AG04449 (cell line): ENCODE results near the gene IL17REL.
A peak's percentile ranks its signal among the peaks of the same experiment; 100 is the strongest.

Source experiments
- CTCF ChIA-PET: fragments of 350-600 bp; formaldehyde crosslinking; extraction: SDS; loops from one replicate; lab custom pipeline; 2021; ENCODE audit warnings: antibody characterized with exemption; lab: Yijun Ruan, JAX
- POLR2A ChIA-PET: fragments of 400-600, 350-600 bp; formaldehyde crosslinking; extraction: SDS; loops from one replicate; lab custom pipeline; 2020; ENCODE audit warnings: antibody characterized with exemption, inconsistent platforms; lab: Yijun Ruan, JAX
- DNase-seq: peaks from one replicate; pipeline ENCODE4 v3.0.0-alpha.2; 2010; ENCODE audit warnings: low read depth, low spot score
- H3K4me3 ChIP-seq: 2 replicates; pipeline ENCODE4 v1.5.1; 2011; ENCODE audit warnings: low read depth, mild to moderate bottlenecking, control low read depth, low read length
- CTCF ChIP-seq: IDR thresholded peaks from one replicate; pipeline ENCODE4 v1.5.1; 2011; ENCODE audit warnings: mild to moderate bottlenecking, moderate library complexity, low read length, control low read depth, inconsistent platforms; ENCODE audit not compliant: insufficient read depth; ENCODE audit errors: missing control alignments

IL17REL gene

GRCh38 chr22:49963647-49964026 is 48.9 kb downstream of the IL17REL start:
- no peak overlapping the region; the same call in 1 of the 2 replicates for H3K4me3 ChIP-seq
- POLR2A ChIA-PET = interaction anchor here (3.8 kb wide), 1 partner anchor 11 kb away, joined by 21 read pairs; no protein-coding TSS in a partner anchor
- CTCF ChIA-PET = no interaction called here

GRCh38 chr22:49962751-49963646 is 49.6 kb downstream of the IL17REL start:
- DNase-seq = no peak
- POLR2A ChIA-PET = interaction anchor here (0.7 to 3.8 kb wide), 3 partner anchors 8 to 16 kb away, joined by 3 to 21 read pairs (median 6); no protein-coding TSS in a partner anchor
- CTCF ChIA-PET = no interaction called here
- peak overlapping the region; percentile 79 for H3K4me3 ChIP-seq
- no peak for TF ChIP-seq CTCF

More at GRCh38 chr22:49963647-49964026, 48.9 kb downstream of the IL17REL start:
- DNase-seq = no peak
- no peak for TF ChIP-seq CTCF

GRCh38 chr22:49962012-49962750 is 50.4 kb downstream of the IL17REL start:
- peak overlapping the region; percentile 79 for H3K4me3 ChIP-seq
- DNase-seq = no peak
- no peak for TF ChIP-seq CTCF
- ChIA-PET CTCF (no interaction called here), POLR2A (interaction anchor here (0.7 to 3.8 kb wide), 3 partner anchors 9 to 15 kb away, joined by 3 to 21 read pairs (median 6); no protein-coding TSS in a partner anchor)

- no peak for TF ChIP-seq CTCF
- H3K4me3 ChIP-seq = peak overlapping the region; percentile 79
- POLR2A ChIA-PET = interaction anchor here (1.0 to 3.8 kb wide), 2 partner anchors 9 kb away, joined by 6 to 21 read pairs; no protein-coding TSS in a partner anchor
- CTCF ChIA-PET = no interaction called here
- DNase-seq = no peak
Observed at GRCh38 chr22:49961601-49962011, 51.0 kb downstream of the IL17REL start.

- CTCF ChIA-PET = no interaction called here
- DNase-seq = no peak
- POLR2A ChIA-PET = interaction anchor here (1.1 to 3.8 kb wide), 4 partner anchors 9 to 69 kb away, joined by 3 to 21 read pairs (median 4); no protein-coding TSS in a partner anchor
- no peak for TF ChIP-seq CTCF
- peak overlapping the region; percentile 79 for H3K4me3 ChIP-seq
Observed at GRCh38 chr22:49961005-49961600, 51.5 kb downstream of the IL17REL start.
